WERI-Rb-1 (cell line): ENCODE data around the gene TBCD.
A peak's percentile ranks its signal among the peaks of the same experiment; 100 is the strongest.

Source experiments
- DNase-seq: peaks from one replicate; pipeline ENCODE4 v3.0.0-alpha.2; 2020
- H3K27ac ChIP-seq: fragments of 250-450 bp; sonication (Bioruptor Pico); 2 replicates; pipeline ENCODE4 v1.5.1; 2020; ENCODE audit warnings: mild to moderate bottlenecking, moderate library complexity
- H3K27me3 ChIP-seq: fragments of 250-450 bp; sonication (Bioruptor Pico); 2 replicates; pipeline ENCODE4 v1.5.1; 2021; ENCODE audit warnings: mild to moderate bottlenecking, low read depth, moderate library complexity; ENCODE audit not compliant: insufficient read depth, severe bottlenecking
- H3K36me3 ChIP-seq: fragments of 250-450 bp; sonication (Bioruptor Pico); 2 replicates; pipeline ENCODE4 v1.5.1; 2020; ENCODE audit warnings: mild to moderate bottlenecking, moderate library complexity
- H3K4me3 ChIP-seq: 2 replicates; pipeline ENCODE4 v1.5.1; 2011; ENCODE audit warnings: low read depth, mild to moderate bottlenecking, control low read depth, low read length
- H3K9me3 ChIP-seq: fragments of 250-450 bp; sonication (Bioruptor Pico); 2 replicates; pipeline ENCODE4 v1.5.1; 2021; ENCODE audit warnings: mild to moderate bottlenecking, moderate library complexity; ENCODE audit not compliant: severe bottlenecking
- TF ChIP-seq, protein P1 (sequence below): IDR thresholded peaks from 2 replicates; pipeline ENCODE4 v1.5.1; 2011; ENCODE audit warnings: low read depth, mild to moderate bottlenecking, control low read depth, inconsistent platforms, low read length

Gene TBCD

GRCh38 chr17:82831818-82832200 is 79.9 kb downstream of the TBCD start:
- Histone ChIP-seq H3K9me3 (no peaks in the 10 kb centered on the region), H3K27me3 (no peaks in the 10 kb centered on the region), H3K4me3 (no peak overlapping the region), H3K36me3 (peaks cover 58% of the 10 kb centered on the region), H3K27ac (no peak overlapping the region)
- DNase-seq, result no peak
- TF ChIP-seq, protein P1, sequence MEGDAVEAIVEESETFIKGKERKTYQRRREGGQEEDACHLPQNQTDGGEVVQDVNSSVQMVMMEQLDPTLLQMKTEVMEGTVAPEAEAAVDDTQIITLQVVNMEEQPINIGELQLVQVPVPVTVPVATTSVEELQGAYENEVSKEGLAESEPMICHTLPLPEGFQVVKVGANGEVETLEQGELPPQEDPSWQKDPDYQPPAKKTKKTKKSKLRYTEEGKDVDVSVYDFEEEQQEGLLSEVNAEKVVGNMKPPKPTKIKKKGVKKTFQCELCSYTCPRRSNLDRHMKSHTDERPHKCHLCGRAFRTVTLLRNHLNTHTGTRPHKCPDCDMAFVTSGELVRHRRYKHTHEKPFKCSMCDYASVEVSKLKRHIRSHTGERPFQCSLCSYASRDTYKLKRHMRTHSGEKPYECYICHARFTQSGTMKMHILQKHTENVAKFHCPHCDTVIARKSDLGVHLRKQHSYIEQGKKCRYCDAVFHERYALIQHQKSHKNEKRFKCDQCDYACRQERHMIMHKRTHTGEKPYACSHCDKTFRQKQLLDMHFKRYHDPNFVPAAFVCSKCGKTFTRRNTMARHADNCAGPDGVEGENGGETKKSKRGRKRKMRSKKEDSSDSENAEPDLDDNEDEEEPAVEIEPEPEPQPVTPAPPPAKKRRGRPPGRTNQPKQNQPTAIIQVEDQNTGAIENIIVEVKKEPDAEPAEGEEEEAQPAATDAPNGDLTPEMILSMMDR, result no peak

- H3K4me3 ChIP-seq, result no peak overlapping the region
- H3K36me3 ChIP-seq, result peaks cover 52% of the 10 kb centered on the region
- no peaks in the 10 kb centered on the region for H3K9me3 ChIP-seq
- TF ChIP-seq, protein P1, result no peak
- H3K27ac ChIP-seq, result no peak overlapping the region
- DNase-seq, result no peak
- no peaks in the 10 kb centered on the region for H3K27me3 ChIP-seq
Measured at GRCh38 chr17:82832411-82832810, 80.5 kb downstream of the TBCD start.

DNA sequence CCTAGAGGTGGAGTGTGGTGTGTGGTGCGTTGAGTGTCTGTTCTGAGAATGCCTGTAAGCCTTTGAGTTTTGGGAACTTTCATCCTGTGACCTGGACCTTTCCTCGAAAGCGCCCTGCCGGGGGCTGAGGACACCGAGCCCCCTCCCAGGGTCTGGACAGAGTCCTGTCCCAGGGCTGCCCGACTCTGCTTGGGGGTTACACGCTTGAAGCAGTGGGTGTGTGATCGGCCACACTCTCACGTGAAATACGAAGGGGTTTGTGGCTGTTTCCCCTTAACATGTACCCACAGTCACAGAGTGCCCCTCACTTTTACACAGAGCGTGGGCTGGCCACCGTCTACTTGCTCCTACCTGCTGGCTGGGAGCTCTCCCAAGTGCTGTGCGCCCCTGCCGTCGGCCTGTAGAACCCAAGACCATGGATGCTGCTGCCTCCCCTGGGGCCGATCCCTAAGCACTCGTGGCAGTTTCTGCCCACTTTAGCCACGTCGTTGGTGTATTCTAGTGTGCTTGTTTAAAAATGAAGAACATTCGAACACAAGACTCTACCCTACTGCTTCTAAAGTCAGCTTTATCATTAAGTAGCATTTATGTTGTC is 81.1 kb downstream of the TBCD start:
- no peak for DNase-seq
- Histone ChIP-seq H3K27ac (no peak overlapping the region), H3K27me3 (no peaks in the 10 kb centered on the region), H3K9me3 (no peaks in the 10 kb centered on the region), H3K4me3 (no peak overlapping the region), H3K36me3 (peaks cover 49% of the 10 kb centered on the region)
- TF ChIP-seq, protein P1, result no peak

- Histone ChIP-seq H3K9me3 (no peaks in the 10 kb centered on the region), H3K27me3 (no peaks in the 10 kb centered on the region), H3K4me3 (no peak overlapping the region), H3K36me3 (peaks cover 39% of the 10 kb centered on the region), H3K27ac (peak overlapping the region; percentile 44; the same call in 1 of the 2 replicates)
- TF ChIP-seq, protein P1, result no peak
- no peak for DNase-seq
Measured at GRCh38 chr17:82835122-82835521, 83.3 kb downstream of the TBCD start.

DNA sequence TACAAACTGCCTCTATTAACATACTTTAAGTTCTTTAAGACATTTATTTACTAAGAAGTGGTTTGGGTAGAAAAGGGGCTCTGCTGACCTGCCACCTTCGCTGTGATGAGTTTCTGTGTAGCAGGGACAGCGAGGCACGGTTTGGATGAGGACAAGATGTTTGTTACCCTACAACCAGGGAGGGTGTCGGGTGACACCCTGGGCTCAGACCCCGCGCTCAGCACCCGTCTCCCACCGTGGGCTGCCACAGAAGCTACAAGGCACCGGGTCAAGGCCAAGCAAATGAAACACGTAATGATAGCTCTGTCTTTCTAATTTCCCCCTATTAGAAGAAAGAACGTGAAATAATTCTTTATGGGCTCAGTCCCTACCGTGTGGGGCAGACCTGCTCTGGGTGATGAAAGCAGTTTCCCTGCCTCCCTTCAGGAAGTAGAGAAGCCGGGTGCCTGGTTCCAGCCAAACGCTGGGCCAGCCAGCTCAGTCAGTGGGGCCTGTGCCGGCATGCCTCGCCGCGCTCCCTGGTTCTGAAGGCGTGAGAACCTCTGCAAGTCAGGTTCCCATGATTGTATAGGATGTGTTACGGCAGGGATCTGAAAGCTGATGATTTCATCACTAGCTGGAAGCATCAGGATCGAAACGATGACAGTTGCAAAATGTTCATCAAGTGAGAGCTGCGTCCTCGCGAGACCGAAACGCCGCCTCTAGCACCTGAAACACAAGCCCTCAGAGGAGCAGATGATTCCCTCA is 84.1 kb downstream of the TBCD start:
- no peak for DNase-seq
- TF ChIP-seq, protein P1, result no peak
- H3K36me3 ChIP-seq, result peaks cover 33% of the 10 kb centered on the region
- no peaks in the 10 kb centered on the region for H3K9me3 ChIP-seq
- peak overlapping the region; percentile 44 for H3K27ac ChIP-seq
- H3K27me3 ChIP-seq, result no peaks in the 10 kb centered on the region
- H3K4me3 ChIP-seq, result no peak overlapping the region
